Upper lobe of left lung (tissue), 6 donors: ENCODE results near the gene CAMK4. TPM values are rescaled to one million over a fixed set of nuclear protein-coding genes. Genes with fewer than 3 reads are reported as not detected.

ENCODE experiments used
- ATAC-seq, 2 donors: fragments of 200-7000 bp; cut with Tn5 transposase; one replicate each; pipeline ENCODE4 v1.9.1; 2022; ENCODE audit warnings: mild to moderate bottlenecking in 2 of 2, moderate library complexity in 2 of 2; ENCODE audit not compliant: low FRiP score in 2 of 2
- DNase-seq, 2 donors: peaks; one replicate each; pipeline ENCODE4 v3.0.0-alpha.2; 2019 to 2020
- H3K27ac ChIP-seq, 4 donors: fragments of 200-600 bp; sonication (generic); one replicate each; pipeline ENCODE4 v1.5.1; 2016 to 2019
- H3K27me3 ChIP-seq, 4 donors: fragments of 200-600 bp; sonication (generic); one replicate each; pipeline ENCODE4 v1.5.1; 2017 to 2019
- H3K36me3 ChIP-seq, 4 donors: fragments of 200-600 bp; sonication (generic); one replicate each; pipeline ENCODE4 v1.5.1; 2016 to 2019
- H3K4me1 ChIP-seq, 4 donors: fragments of 200-600 bp; sonication (generic); one replicate each; pipeline ENCODE4 v1.5.1; 2018 to 2019
- H3K4me3 ChIP-seq, 4 donors: fragments of 200-600 bp; sonication (generic); one replicate each; pipeline ENCODE4 v1.5.1; 2017 to 2019; ENCODE audit warnings: mild to moderate bottlenecking in 2 of 4, moderate library complexity in 1 of 4
- H3K9me3 ChIP-seq, 4 donors: fragments of 200-600 bp; sonication (generic); one replicate each; pipeline ENCODE4 v1.5.1; 2018 to 2019
- EP300 ChIP-seq, 4 donors: sonication (generic); formaldehyde crosslinking; IDR thresholded peaks; one replicate each; pipeline ENCODE4 v1.5.1; 2017; ENCODE audit warnings: antibody characterized with exemption in 4 of 4, control low read depth in 2 of 4
- POLR2A ChIP-seq, 4 donors: fragments of 450-650 bp; IDR thresholded peaks; one replicate each; pipeline ENCODE4 v1.5.1; 2016 to 2017; ENCODE audit warnings: antibody characterized with exemption in 4 of 4, mild to moderate bottlenecking in 2 of 4
- POLR2AphosphoS5 ChIP-seq, 2 donors: sonication (generic); formaldehyde crosslinking; IDR thresholded peaks; one replicate each; pipeline ENCODE4 v1.5.1; 2017; ENCODE audit warnings: antibody characterized with exemption in 2 of 2
- WGBS, 2 donors: methylation state at CpG; one replicate each; pipeline ENCODE4 v1.1.5; 2017 to 2018; 5-methylcytosine and 5-hydroxymethylcytosine counted together
- total RNA-seq, 6 donors: library from RNA; depleted of rRNA in 4 of 6; stranded (reverse); fragments of >200 nt in 4 of 6; gene quantifications; one replicate each; pipeline versions ENCODE4 v1.1.0 to v1.2.1, GENCODE V29; 2016 to 2021
- TF ChIP-seq, protein P1 (sequence below), 6 experiments: fragments of 450-650 bp in 4 of 6; fragments of 200-600 bp in 2 of 6; sonication (generic) in 2 of 6; IDR thresholded peaks; one replicate each; pipeline ENCODE4 v1.5.1; 2016 to 2019; ENCODE audit warnings: antibody characterized with exemption in 6 of 6
- donor health status: DM: no; HTN: no; CAD: no; lungs with moderate emphysema.
- donor health status: DM: no; HTN: yes; CAD: no; lungs with severe emphysema.

CAMK4 gene
- total RNA-seq, 6 donors from 2014 or later: 1.8 to 36.7 (median 2.2) TPM

DNA sequence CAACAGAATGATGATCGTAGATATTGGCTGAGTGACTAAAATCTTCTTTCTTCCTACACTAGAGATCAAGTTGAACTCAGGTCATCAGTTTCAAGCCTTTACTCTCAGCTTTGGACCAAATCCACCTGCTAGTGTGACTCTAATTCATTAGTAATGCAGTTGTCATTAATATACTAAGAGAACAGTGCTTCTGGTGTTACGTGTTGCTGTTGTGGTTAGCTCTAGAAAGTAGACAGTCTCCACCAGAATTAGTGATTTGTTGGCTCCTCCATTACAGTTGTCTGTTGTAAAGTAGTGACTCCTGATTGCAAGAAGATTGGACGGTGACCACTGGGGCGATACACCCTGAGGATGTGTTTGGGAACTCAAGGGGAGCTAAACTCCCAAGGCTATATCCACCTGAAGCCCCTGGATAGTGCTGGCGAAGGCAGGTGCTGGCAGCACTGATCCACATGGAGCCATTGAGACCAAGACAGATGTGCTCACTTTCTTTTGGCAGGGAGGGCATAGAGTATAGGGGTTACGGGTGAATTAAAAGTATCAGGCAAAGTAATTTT is 3.1 kb downstream of the CAMK4 start:
- Histone ChIP-seq H3K27me3 (peaks cover 0 to 10% (median 4%) of the 10 kb centered on the region in 4 donors), H3K4me3 (no peak overlapping the region), H3K4me1 (peaks cover 10 to 24% (median 15%) of the 10 kb centered on the region in 4 donors), H3K9me3 (no peaks in the 10 kb centered on the region), H3K27ac (peak overlapping the region in 1 of 4 donors; percentile 12), H3K36me3 (no peaks in the 10 kb centered on the region)
- ATAC-seq (no peak), DNase-seq (no peak)
- WGBS, 2 donors: 92% methylated on average over 6 of the region's 6 CpGs
- TF ChIP-seq EP300 (IDR thresholded peaks at IDR 0.05) (no peak), POLR2AphosphoS5 (IDR thresholded peaks at IDR 0.05) (no peak), POLR2A (IDR thresholded peaks at IDR 0.05) (no peak)
- TF ChIP-seq, protein P1, sequence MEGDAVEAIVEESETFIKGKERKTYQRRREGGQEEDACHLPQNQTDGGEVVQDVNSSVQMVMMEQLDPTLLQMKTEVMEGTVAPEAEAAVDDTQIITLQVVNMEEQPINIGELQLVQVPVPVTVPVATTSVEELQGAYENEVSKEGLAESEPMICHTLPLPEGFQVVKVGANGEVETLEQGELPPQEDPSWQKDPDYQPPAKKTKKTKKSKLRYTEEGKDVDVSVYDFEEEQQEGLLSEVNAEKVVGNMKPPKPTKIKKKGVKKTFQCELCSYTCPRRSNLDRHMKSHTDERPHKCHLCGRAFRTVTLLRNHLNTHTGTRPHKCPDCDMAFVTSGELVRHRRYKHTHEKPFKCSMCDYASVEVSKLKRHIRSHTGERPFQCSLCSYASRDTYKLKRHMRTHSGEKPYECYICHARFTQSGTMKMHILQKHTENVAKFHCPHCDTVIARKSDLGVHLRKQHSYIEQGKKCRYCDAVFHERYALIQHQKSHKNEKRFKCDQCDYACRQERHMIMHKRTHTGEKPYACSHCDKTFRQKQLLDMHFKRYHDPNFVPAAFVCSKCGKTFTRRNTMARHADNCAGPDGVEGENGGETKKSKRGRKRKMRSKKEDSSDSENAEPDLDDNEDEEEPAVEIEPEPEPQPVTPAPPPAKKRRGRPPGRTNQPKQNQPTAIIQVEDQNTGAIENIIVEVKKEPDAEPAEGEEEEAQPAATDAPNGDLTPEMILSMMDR (IDR thresholded peaks at IDR 0.05): no peak

DNA sequence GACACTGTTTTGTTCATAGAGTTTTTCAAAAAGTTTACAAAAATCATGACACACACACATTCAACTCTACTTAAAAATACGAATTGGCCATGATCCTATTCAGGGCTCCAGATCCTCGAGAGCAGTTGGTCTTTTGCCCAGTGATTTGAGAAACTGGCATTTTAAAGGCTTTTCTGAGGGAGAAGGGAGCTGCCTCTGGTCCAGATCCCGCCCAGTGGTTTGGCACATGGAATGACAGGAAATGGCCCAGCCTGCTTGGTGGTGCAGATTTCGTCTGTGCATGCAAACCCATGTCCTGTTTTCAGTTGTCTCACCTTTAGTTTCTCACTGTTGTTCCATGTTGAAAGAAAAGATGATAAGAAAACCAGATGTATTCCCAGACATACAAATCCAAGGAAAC is 3.6 kb downstream of the CAMK4 start:
- Histone ChIP-seq H3K36me3 (no peaks in the 10 kb centered on the region), H3K4me1 (peaks cover 10 to 24% (median 15%) of the 10 kb centered on the region in 4 donors), H3K4me3 (no peak overlapping the region), H3K27ac (no peak overlapping the region), H3K9me3 (no peaks in the 10 kb centered on the region), H3K27me3 (peaks cover 0 to 10% (median 4%) of the 10 kb centered on the region in 4 donors)
- WGBS, 2 donors: 34 to 38% methylated on average over 4 of the region's 4 CpGs
- TF ChIP-seq POLR2AphosphoS5 (IDR thresholded peaks at IDR 0.05) (no peak), EP300 (IDR thresholded peaks at IDR 0.05) (no peak), POLR2A (IDR thresholded peaks at IDR 0.05) (no peak)
- DNase-seq: no peak
- ATAC-seq: no peak

DNA sequence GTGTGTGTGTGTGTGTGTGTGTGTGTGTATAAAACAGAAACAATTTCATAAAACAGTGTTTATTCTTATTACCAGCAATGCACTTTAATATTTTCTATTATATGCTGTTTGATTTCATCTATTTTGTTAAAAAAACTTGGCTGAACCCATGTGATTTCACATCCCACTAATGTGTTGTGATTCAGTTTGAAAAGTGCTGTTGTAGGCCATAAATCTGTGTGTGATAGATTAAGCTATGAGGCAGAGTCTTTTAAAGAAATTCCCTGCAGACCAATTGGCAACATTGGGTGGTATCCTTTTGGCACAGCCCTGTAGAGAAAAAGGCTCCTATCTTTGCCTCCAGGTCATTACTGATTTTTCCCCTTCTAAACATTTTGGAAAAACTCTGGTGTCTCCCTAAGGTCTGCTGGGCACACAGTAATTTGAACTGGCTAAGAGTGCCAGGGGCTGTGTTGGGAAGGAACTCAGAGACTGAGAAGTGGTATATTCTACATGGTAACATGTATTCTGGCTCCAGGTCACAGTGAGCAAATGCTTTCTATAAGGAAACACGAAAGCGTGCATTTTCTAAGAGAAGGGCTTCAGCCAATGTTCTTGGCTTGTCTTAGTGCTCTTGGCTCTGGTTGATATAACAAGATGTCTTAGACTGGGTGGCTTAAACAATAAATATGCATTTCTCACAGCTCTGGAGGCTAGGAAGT is 4.5 kb downstream of the CAMK4 start:
- Histone ChIP-seq H3K36me3 (no peaks in the 10 kb centered on the region), H3K4me1 (peaks cover 8 to 21% (median 12%) of the 10 kb centered on the region in 4 donors), H3K27ac (peak overlapping the region in 1 of 4 donors; percentile 31), H3K4me3 (no peak overlapping the region), H3K27me3 (peaks cover 0 to 10% (median 4%) of the 10 kb centered on the region in 4 donors), H3K9me3 (no peaks in the 10 kb centered on the region)
- TF ChIP-seq EP300 (IDR thresholded peaks at IDR 0.05) (no peak), POLR2AphosphoS5 (IDR thresholded peaks at IDR 0.05) (no peak), POLR2A (IDR thresholded peaks at IDR 0.05) (no peak)
- TF ChIP-seq, protein P1 (IDR thresholded peaks at IDR 0.05): no peak
- no peak for DNase-seq
- no peak for ATAC-seq
- 91 to 92% methylated on average over 2 of the region's 2 CpGs for WGBS, 2 donors

DNA sequence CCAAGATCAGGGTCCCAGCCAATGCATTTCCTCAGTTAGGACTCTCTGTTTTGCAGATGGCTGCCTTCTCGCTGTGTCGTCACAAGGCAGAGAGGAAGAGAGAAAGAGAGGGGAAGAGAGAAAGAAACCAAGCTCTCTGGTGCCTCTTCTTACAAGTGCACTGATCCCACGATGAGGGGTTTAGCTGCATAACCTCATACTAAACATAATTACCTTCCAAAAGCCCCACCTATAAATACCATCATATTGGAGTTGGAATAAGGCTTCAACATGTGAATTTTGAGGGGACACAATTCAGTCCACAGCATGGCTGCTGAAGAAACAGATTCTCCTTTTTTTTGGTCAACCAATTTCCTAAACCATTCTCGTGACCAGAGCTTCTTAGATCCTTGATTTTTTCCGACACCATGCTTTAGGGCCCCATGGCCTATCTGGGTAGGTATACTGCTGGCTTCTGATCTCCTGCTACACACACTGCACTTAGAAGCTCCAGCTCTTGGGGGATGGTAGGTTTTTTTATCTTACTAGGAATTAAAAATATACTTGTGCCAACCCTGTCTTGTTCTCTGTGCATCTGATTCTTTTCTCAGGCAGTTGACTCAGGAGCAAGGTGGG is 5.1 kb downstream of the CAMK4 start:
- ATAC-seq (no peak), DNase-seq (no peak)
- no peaks in the 10 kb centered on the region for H3K9me3 ChIP-seq
- peaks cover 3 to 15% (median 8%) of the 10 kb centered on the region in 4 donors for H3K4me1 ChIP-seq
- H3K27ac ChIP-seq: peak overlapping the region in 1 of 4 donors; percentile 31
- H3K27me3 ChIP-seq: peaks cover 0 to 6% (median 1%) of the 10 kb centered on the region in 4 donors
- H3K4me3 ChIP-seq: no peak overlapping the region
- WGBS, 2 donors: 78 to 80% methylated on average over 5 of the region's 5 CpGs
- H3K36me3 ChIP-seq: no peaks in the 10 kb centered on the region
- TF ChIP-seq EP300 (IDR thresholded peaks at IDR 0.05) (no peak), POLR2A (IDR thresholded peaks at IDR 0.05) (no peak), POLR2AphosphoS5 (IDR thresholded peaks at IDR 0.05) (no peak)
- TF ChIP-seq, protein P1 (IDR thresholded peaks at IDR 0.05): no peak
